OCI-LY3 (cell line): Measurements from ENCODE around the gene LENEP.

ENCODE experiments used
- CTCF ChIP-seq: fragments of 200-600, 300-600 bp; sonication (generic); IDR thresholded peaks from 2 replicates; pipeline ENCODE4 v1.5.1; 2014; ENCODE audit warnings: antibody characterized with exemption, low read length, low read depth
- EZH2phosphoT487 ChIP-seq: fragments of 200-600 bp; shearing (Covaris generic); IDR thresholded peaks from 2 replicates; pipeline ENCODE4 v1.6.1; 2018; ENCODE audit warnings: antibody characterized with exemption, mixed run types, low read depth

GRCh38 chr1:155017946-155018316 lies 24.5 kb downstream of the LENEP start:
- TF ChIP-seq CTCF (no peak), EZH2phosphoT487 (no peak)
